Caco-2 (cell line): ENCODE data around the gene PPIL1. TPM values are rescaled to one million over a fixed set of nuclear protein-coding genes. Genes with fewer than 3 reads are reported as not detected.

Experiments
- BruUV-seq: library from RNA; stranded (reverse); fragments of 400-500 nt; replicated peaks from 2 replicates; lab custom pipeline; 2021; lab: Mats Ljungman, UMichigan
- CTCF ChIA-PET: fragments of 300-600 bp; sonication (Branson Sonifier 250); formaldehyde crosslinking; loops from one replicate; lab custom pipeline; 2022; ENCODE audit warnings: antibody characterized with exemption; lab: Charles Lee
- POLR2A ChIA-PET: fragments of 300-600 bp; sonication (Branson Sonifier 250); formaldehyde crosslinking; loops from one replicate; lab custom pipeline; 2022; ENCODE audit warnings: antibody characterized with exemption; lab: Charles Lee
- DNase-seq, 2 experiments: peaks; one replicate each; pipeline versions ENCODE4 v3.0.0 to v3.0.0-alpha.2; 2020 to 2022
- H3K27me3 ChIP-seq: replicated peaks from 2 replicates; pipeline ENCODE4 v1.6.0; 2011; ENCODE audit warnings: low read length; ENCODE audit not compliant: control insufficient read depth, insufficient read depth
- H3K36me3 ChIP-seq: 2 replicates; pipeline ENCODE4 v1.5.1; 2011; ENCODE audit warnings: low read length; ENCODE audit not compliant: control insufficient read depth, insufficient read depth
- H3K4me1 ChIP-seq: fragments of 250-450 bp; sonication (Bioruptor Pico); 2 replicates; pipeline ENCODE4 v1.5.1; 2020; ENCODE audit warnings: mild to moderate bottlenecking
- H3K4me3 ChIP-seq: 2 replicates; pipeline ENCODE4 v1.5.1; 2011; ENCODE audit warnings: low read depth, mild to moderate bottlenecking, control low read depth, low read length
- H3K9me3 ChIP-seq: fragments of 250-450 bp; sonication (Bioruptor Pico); 2 replicates; pipeline ENCODE4 v1.5.1; 2020; ENCODE audit warnings: mild to moderate bottlenecking, moderate library complexity
- H3K27ac Mint-ChIP-seq: one replicate; pipeline ENCODE4 v1.8.0; 2022; ENCODE audit warnings: mixed read lengths; ENCODE audit not compliant: unreplicated experiment
- H3K27me3 Mint-ChIP-seq: one replicate; pipeline ENCODE4 v1.8.0; 2022; ENCODE audit warnings: mixed read lengths; ENCODE audit not compliant: insufficient read depth, unreplicated experiment
- H3K36me3 Mint-ChIP-seq: one replicate; pipeline ENCODE4 v1.8.0; 2022; ENCODE audit warnings: mild to moderate bottlenecking, mixed read lengths; ENCODE audit not compliant: insufficient read depth, unreplicated experiment
- H3K4me1 Mint-ChIP-seq: one replicate; pipeline ENCODE4 v1.8.0; 2022; ENCODE audit warnings: low read depth, mixed read lengths; ENCODE audit not compliant: unreplicated experiment
- H3K4me3 Mint-ChIP-seq: one replicate; pipeline ENCODE4 v1.8.0; 2022; ENCODE audit warnings: mild to moderate bottlenecking, moderate library complexity, mixed read lengths; ENCODE audit not compliant: unreplicated experiment
- H3K9me3 Mint-ChIP-seq: one replicate; pipeline ENCODE4 v1.8.0; 2022; ENCODE audit warnings: mixed read lengths; ENCODE audit not compliant: unreplicated experiment
- CTCF ChIP-seq, 2 experiments: fragments of 200-600 bp in 1 of 2; IDR thresholded peaks; 1 replicate in 1 of 2; 2 replicates in 1 of 2; pipeline versions ENCODE4 v1.5.1 to v1.8.0; 2011 to 2022; ENCODE audit warnings: antibody characterized with exemption in 1 of 2, control low read depth in 1 of 2, inconsistent platforms in 1 of 2, low read depth in 1 of 2, low read length in 1 of 2, mild to moderate bottlenecking in 1 of 2, moderate library complexity in 1 of 2; ENCODE audit not compliant: insufficient read depth in 1 of 2, severe bottlenecking in 1 of 2, unreplicated experiment in 1 of 2
- intact Hi-C: fragments of 100-400 bp; cut with micrococcal nuclease; formaldehyde crosslinking; loops from one replicate; pipeline ENCODE4 v1.10.0; 2022; ENCODE audit not compliant: unreplicated experiment
- total RNA-seq: library from RNA; stranded (reverse); gene quantifications from 2 replicates; pipeline ENCODE4 v1.2.3, GENCODE V29; 2022

PPIL1 gene
- total RNA-seq, 1 experiment from 2014 or later: 61.2 TPM

GRCh38 chr6:36807750-36808149 lies 66.9 kb downstream of the PPIL1 start:
- no peaks in the 10 kb centered on the region for H3K4me1 Mint-ChIP-seq
- Histone ChIP-seq H3K27me3 (no peaks in the 10 kb centered on the region), H3K36me3 (no peaks in the 10 kb centered on the region), H3K9me3 (no peaks in the 10 kb centered on the region), H3K4me3 (no peak overlapping the region), H3K4me1 (no peaks in the 10 kb centered on the region)
- H3K27me3 Mint-ChIP-seq: no peaks in the 10 kb centered on the region
- BruUV-seq: no TSS peak
- CTCF ChIA-PET: no interaction called here
- H3K4me3 Mint-ChIP-seq: no peak overlapping the region
- no peak overlapping the region for H3K27ac Mint-ChIP-seq
- DNase-seq: no peak
- POLR2A ChIA-PET: no interaction called here
- intact Hi-C loops: no loop called here
- no peak for TF ChIP-seq CTCF (IDR thresholded peaks at IDR 0.05; ENCODE audit: insufficient read depth in 1 of 2, low read depth in 1 of 2, low read length in 1 of 2, severe bottlenecking in 1 of 2, unreplicated experiment in 1 of 2)
- H3K9me3 Mint-ChIP-seq: no peaks in the 10 kb centered on the region
- H3K36me3 Mint-ChIP-seq: no peaks in the 10 kb centered on the region

- H3K4me3 ChIP-seq: no peak overlapping the region
- H3K27me3 ChIP-seq: no peaks in the 10 kb centered on the region
- TF ChIP-seq CTCF (IDR thresholded peaks at IDR 0.05; ENCODE audit: insufficient read depth in 1 of 2, low read depth in 1 of 2, low read length in 1 of 2, severe bottlenecking in 1 of 2, unreplicated experiment in 1 of 2): no peak
- H3K36me3 ChIP-seq: no peaks in the 10 kb centered on the region
- no peak for DNase-seq
- no peaks in the 10 kb centered on the region for H3K36me3 Mint-ChIP-seq
- POLR2A ChIA-PET: no interaction called here
- H3K4me1 Mint-ChIP-seq: no peaks in the 10 kb centered on the region
- no peak overlapping the region for H3K27ac Mint-ChIP-seq
- no peaks in the 10 kb centered on the region for H3K9me3 ChIP-seq
- no peaks in the 10 kb centered on the region for H3K9me3 Mint-ChIP-seq
- no peaks in the 10 kb centered on the region for H3K27me3 Mint-ChIP-seq
- H3K4me3 Mint-ChIP-seq: no peak overlapping the region
- H3K4me1 ChIP-seq: no peaks in the 10 kb centered on the region
- CTCF ChIA-PET: no interaction called here
- no TSS peak for BruUV-seq
- intact Hi-C loops: no loop called here
Measured at GRCh38 chr6:36807143-36807542, 67.5 kb downstream of the PPIL1 start.

- Mint-ChIP-seq H3K27ac (no peak overlapping the region), H3K36me3 (no peaks in the 10 kb centered on the region), H3K9me3 (no peaks in the 10 kb centered on the region), H3K4me1 (no peaks in the 10 kb centered on the region), H3K27me3 (no peaks in the 10 kb centered on the region), H3K4me3 (no peak overlapping the region)
- intact Hi-C loops: no loop called here
- H3K36me3 ChIP-seq: no peaks in the 10 kb centered on the region
- BruUV-seq: no TSS peak
- no peaks in the 10 kb centered on the region for H3K9me3 ChIP-seq
- no peak for DNase-seq
- TF ChIP-seq CTCF (IDR thresholded peaks at IDR 0.05; ENCODE audit: insufficient read depth in 1 of 2, low read depth in 1 of 2, low read length in 1 of 2, severe bottlenecking in 1 of 2, unreplicated experiment in 1 of 2): no peak
- ChIA-PET POLR2A (no interaction called here), CTCF (interaction anchor here (1.2 to 1.4 kb wide), 2 partner anchors 46 to 47 kb away, joined by 6 to 7 read pairs; no protein-coding TSS in a partner anchor)
- no peak overlapping the region for H3K4me3 ChIP-seq
- H3K4me1 ChIP-seq: no peaks in the 10 kb centered on the region
- H3K27me3 ChIP-seq: no peaks in the 10 kb centered on the region
Measured at GRCh38 chr6:36805917-36806316, 68.7 kb downstream of the PPIL1 start.
